Erythroblast (primary cell): ENCODE results near the gene ABCC9.

Experiments
- GATA1 ChIP-seq: IDR thresholded peaks from 2 replicates; pipeline ENCODE4 v1.6.1; 2011; ENCODE audit warnings: low read depth, mild to moderate bottlenecking, control low read depth, low read length, moderate library complexity
- POLR2A ChIP-seq: IDR thresholded peaks from 2 replicates; pipeline ENCODE4 v1.6.1; 2011; ENCODE audit warnings: mild to moderate bottlenecking, low read length

DNA sequence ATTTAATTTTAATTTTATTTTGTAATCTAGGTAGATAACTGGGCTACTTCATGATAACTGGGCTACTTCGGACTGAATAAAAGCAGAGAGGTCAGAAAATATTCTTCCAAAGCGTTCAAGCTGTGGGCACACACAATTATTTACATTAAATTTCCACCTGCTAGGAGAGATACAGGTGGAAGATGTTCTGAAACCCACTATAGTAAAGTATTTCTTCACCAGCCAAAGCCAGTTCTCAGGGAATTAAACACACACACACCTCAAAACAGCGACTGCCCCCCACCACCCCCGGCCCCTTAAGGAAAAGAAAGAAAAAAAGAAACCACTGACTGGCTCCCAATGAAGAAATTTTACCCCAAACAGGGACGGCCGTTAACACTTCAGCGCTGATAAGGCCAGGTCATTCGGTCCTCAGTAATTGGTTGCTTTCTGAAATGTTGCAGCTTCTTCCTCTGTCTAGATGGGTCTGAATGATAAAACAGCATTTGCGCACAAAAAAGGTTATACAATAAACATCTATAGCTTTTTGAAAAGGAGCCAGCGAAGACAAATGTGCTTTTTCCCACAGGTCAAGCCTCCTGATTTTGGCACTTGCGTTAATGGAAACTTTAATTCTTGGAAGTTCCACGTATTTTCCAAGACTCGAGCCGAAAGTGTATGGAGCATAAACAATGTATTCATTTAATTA lies 165.9 kb downstream of the ABCC9 start:
- TF ChIP-seq POLR2A (no peak), GATA1 (no peak)
